Hepatocyte (in vitro differentiated cells): Measurements from ENCODE around the gene SOX6. TPM values are rescaled to one million over a fixed set of nuclear protein-coding genes. Genes with fewer than 3 reads are reported as not detected.

Experiments used
- DNase-seq: peaks from one replicate; pipeline ENCODE4 v3.0.0-alpha.2; 2016; ENCODE audit warnings: low spot score
- H2AFZ ChIP-seq: fragments of 200-600 bp; sonication (generic); 2 replicates; pipeline ENCODE4 v1.6.0; 2016; ENCODE audit warnings: antibody characterized with exemption, mild to moderate bottlenecking
- H3K27ac ChIP-seq: fragments of 200-600 bp; sonication (generic); 2 replicates; pipeline ENCODE4 v1.5.1; 2016; ENCODE audit warnings: mild to moderate bottlenecking
- H3K27me3 ChIP-seq: fragments of 200-600 bp; sonication (generic); 2 replicates; pipeline ENCODE4 v1.6.1; 2016
- H3K36me3 ChIP-seq: fragments of 200-600 bp; sonication (generic); replicated peaks from 2 replicates; pipeline ENCODE4 v1.5.1; 2016; ENCODE audit warnings: low read depth; ENCODE audit not compliant: insufficient read depth
- H3K4me1 ChIP-seq: fragments of 200-600 bp; sonication (generic); 2 replicates; pipeline ENCODE4 v1.5.1; 2016; ENCODE audit warnings: mild to moderate bottlenecking, moderate library complexity; ENCODE audit not compliant: insufficient read depth
- H3K4me2 ChIP-seq: fragments of 200-600 bp; sonication (generic); 2 replicates; pipeline ENCODE4 v1.6.0; 2016
- H3K4me3 ChIP-seq: fragments of 200-600 bp; sonication (generic); 2 replicates; pipeline ENCODE4 v1.5.1; 2016; ENCODE audit warnings: mild to moderate bottlenecking
- H3K79me2 ChIP-seq: fragments of 200-600 bp; sonication (generic); 2 replicates; pipeline ENCODE4 v1.6.0; 2017; ENCODE audit warnings: mild to moderate bottlenecking
- H3K9me2 ChIP-seq: fragments of 200-600 bp; sonication (generic); replicated peaks from 2 replicates; pipeline ENCODE4 v1.6.0; 2017; ENCODE audit warnings: mild to moderate bottlenecking; ENCODE audit not compliant: insufficient read depth
- H3K9me3 ChIP-seq: fragments of 200-600 bp; sonication (generic); 2 replicates; pipeline ENCODE4 v1.5.1; 2016; ENCODE audit warnings: low read depth, mild to moderate bottlenecking
- H4K20me1 ChIP-seq: fragments of 200-600 bp; sonication (generic); 2 replicates; pipeline ENCODE4 v1.6.0; 2016; ENCODE audit warnings: mild to moderate bottlenecking; ENCODE audit not compliant: insufficient read depth, poor library complexity, severe bottlenecking
- CTCF ChIP-seq: fragments of 200-600 bp; sonication (generic); IDR thresholded peaks from 2 replicates; pipeline ENCODE4 v1.5.1; 2016; ENCODE audit warnings: antibody characterized with exemption, mild to moderate bottlenecking; ENCODE audit not compliant: poor library complexity
- EZH2 ChIP-seq: fragments of 200-600 bp; sonication (generic); IDR thresholded peaks from 2 replicates; pipeline ENCODE4 v1.6.1; 2016; ENCODE audit warnings: antibody characterized with exemption, mild to moderate bottlenecking, borderline replicate concordance
- EZH2phosphoT487 ChIP-seq: fragments of 200-600 bp; sonication (generic); IDR thresholded peaks from one replicate; pipeline ENCODE4 v1.6.1; 2018; ENCODE audit warnings: antibody characterized with exemption, mild to moderate bottlenecking, low read depth, moderate library complexity; ENCODE audit not compliant: unreplicated experiment, severe bottlenecking
- WGBS: methylation state at CpG from one replicate; pipeline ENCODE4 v1.1.6; 2016; ENCODE audit warnings: low lambda C conversion rate; ENCODE audit errors: missing lambda C conversion rate; 5-methylcytosine and 5-hydroxymethylcytosine counted together
- polyA plus RNA-seq: library from polyadenylated mRNA; unstranded; fragments of >200 nt; fragmentation: Nextera tagmentation; extraction: Ambion mirVana; gene quantifications from 2 replicates; pipeline ENCODE4 v1.2.1, GENCODE V29; 2016
- total RNA-seq: library from RNA; depleted of rRNA; stranded (reverse); fragments of >200 nt; gene quantifications from 2 replicates; pipeline ENCODE4 v1.2.3, GENCODE V29; 2014

The SOX6 gene
- total and polyA plus RNA-seq, 2 experiments from 2014 or later: 23.2 to 75.7 TPM

GRCh38 chr11:16037179-16037578 is 319.2 kb downstream of the SOX6 start:
- no peaks in the 10 kb centered on the region for H3K36me3 ChIP-seq
- no peaks in the 10 kb centered on the region for H3K79me2 ChIP-seq
- H3K9me2 ChIP-seq: no peaks in the 10 kb centered on the region
- no peak overlapping the region for H2AFZ ChIP-seq
- no peak for DNase-seq
- no peaks in the 10 kb centered on the region for H3K9me3 ChIP-seq
- H3K4me3 ChIP-seq: no peak overlapping the region
- TF ChIP-seq EZH2phosphoT487: no peak
- TF ChIP-seq CTCF: no peak
- TF ChIP-seq EZH2: no peak
- no peaks in the 10 kb centered on the region for H3K4me1 ChIP-seq
- H3K4me2 ChIP-seq: no peak overlapping the region
- no peaks in the 10 kb centered on the region for H3K27me3 ChIP-seq
- H3K27ac ChIP-seq: no peak overlapping the region
- H4K20me1 ChIP-seq: no peaks in the 10 kb centered on the region

GRCh38 chr11:16036218-16036617 is 320.1 kb downstream of the SOX6 start:
- H3K9me2 ChIP-seq: no peaks in the 10 kb centered on the region
- 94% methylated on average over 6 of the region's 6 CpGs for WGBS
- no peaks in the 10 kb centered on the region for H3K4me1 ChIP-seq
- H3K36me3 ChIP-seq: no peaks in the 10 kb centered on the region
- no peaks in the 10 kb centered on the region for H3K27me3 ChIP-seq
- TF ChIP-seq EZH2phosphoT487 (no peak), EZH2 (no peak), CTCF (no peak)
- no peaks in the 10 kb centered on the region for H4K20me1 ChIP-seq
- H3K27ac ChIP-seq: no peak overlapping the region
- H3K79me2 ChIP-seq: no peaks in the 10 kb centered on the region
- DNase-seq: no peak
- no peak overlapping the region for H2AFZ ChIP-seq
- H3K4me2 ChIP-seq: no peak overlapping the region
- H3K9me3 ChIP-seq: no peaks in the 10 kb centered on the region
- no peak overlapping the region for H3K4me3 ChIP-seq

- Histone ChIP-seq H3K4me1 (no peaks in the 10 kb centered on the region), H3K79me2 (no peaks in the 10 kb centered on the region), H4K20me1 (no peaks in the 10 kb centered on the region), H2AFZ (no peak overlapping the region), H3K27ac (no peak overlapping the region), H3K4me2 (no peak overlapping the region), H3K9me3 (no peaks in the 10 kb centered on the region), H3K36me3 (no peaks in the 10 kb centered on the region), H3K9me2 (no peaks in the 10 kb centered on the region), H3K27me3 (no peaks in the 10 kb centered on the region), H3K4me3 (no peak overlapping the region)
- DNase-seq: no peak
- WGBS: 100% methylated on average over 1 of the region's 1 CpG
- TF ChIP-seq EZH2phosphoT487: no peak
- TF ChIP-seq CTCF: no peak
- no peak for TF ChIP-seq EZH2
Observed at GRCh38 chr11:16034074-16034473, 322.3 kb downstream of the SOX6 start.

GRCh38 chr11:16032974-16033373 is 323.4 kb downstream of the SOX6 start:
- Histone ChIP-seq H3K4me1 (no peaks in the 10 kb centered on the region), H3K79me2 (no peaks in the 10 kb centered on the region), H3K27me3 (no peaks in the 10 kb centered on the region), H3K4me3 (no peak overlapping the region), H2AFZ (no peak overlapping the region), H3K9me3 (no peaks in the 10 kb centered on the region), H4K20me1 (no peaks in the 10 kb centered on the region), H3K9me2 (no peaks in the 10 kb centered on the region), H3K36me3 (no peaks in the 10 kb centered on the region), H3K4me2 (no peak overlapping the region), H3K27ac (no peak overlapping the region)
- TF ChIP-seq CTCF: no peak
- TF ChIP-seq EZH2: no peak
- no peak for TF ChIP-seq EZH2phosphoT487
- WGBS: 90% methylated on average over 3 of the region's 3 CpGs
- no peak for DNase-seq
